GM12865 (cell line): Measurements from ENCODE around the gene CGB8.
"Not testable (repeated sequence)": the region's sequence is repeated elsewhere in the genome, so short reads cannot be mapped to it uniquely, and the experiment has no call there.

Experiments
- DNase-seq: peaks from one replicate; pipeline ENCODE4 v3.0.0; 2010; ENCODE audit warnings: low read depth
- H3K4me3 ChIP-seq: 2 replicates; pipeline ENCODE4 v1.5.1; 2011; ENCODE audit warnings: mild to moderate bottlenecking, low read depth, low read length, control low read depth
- TF ChIP-seq, protein P1 (sequence below): IDR thresholded peaks from 2 replicates; pipeline ENCODE4 v1.5.1; 2011; ENCODE audit warnings: low read length, control low read depth, low read depth, inconsistent platforms; ENCODE audit not compliant: insufficient read depth; ENCODE audit errors: missing control alignments

Gene CGB8

GRCh38 chr19:49019242-49019932 is 29.5 kb downstream of the CGB8 start:
- DNase-seq: peak; percentile 41
- no peak overlapping the region for H3K4me3 ChIP-seq
- TF ChIP-seq, protein P1, sequence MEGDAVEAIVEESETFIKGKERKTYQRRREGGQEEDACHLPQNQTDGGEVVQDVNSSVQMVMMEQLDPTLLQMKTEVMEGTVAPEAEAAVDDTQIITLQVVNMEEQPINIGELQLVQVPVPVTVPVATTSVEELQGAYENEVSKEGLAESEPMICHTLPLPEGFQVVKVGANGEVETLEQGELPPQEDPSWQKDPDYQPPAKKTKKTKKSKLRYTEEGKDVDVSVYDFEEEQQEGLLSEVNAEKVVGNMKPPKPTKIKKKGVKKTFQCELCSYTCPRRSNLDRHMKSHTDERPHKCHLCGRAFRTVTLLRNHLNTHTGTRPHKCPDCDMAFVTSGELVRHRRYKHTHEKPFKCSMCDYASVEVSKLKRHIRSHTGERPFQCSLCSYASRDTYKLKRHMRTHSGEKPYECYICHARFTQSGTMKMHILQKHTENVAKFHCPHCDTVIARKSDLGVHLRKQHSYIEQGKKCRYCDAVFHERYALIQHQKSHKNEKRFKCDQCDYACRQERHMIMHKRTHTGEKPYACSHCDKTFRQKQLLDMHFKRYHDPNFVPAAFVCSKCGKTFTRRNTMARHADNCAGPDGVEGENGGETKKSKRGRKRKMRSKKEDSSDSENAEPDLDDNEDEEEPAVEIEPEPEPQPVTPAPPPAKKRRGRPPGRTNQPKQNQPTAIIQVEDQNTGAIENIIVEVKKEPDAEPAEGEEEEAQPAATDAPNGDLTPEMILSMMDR: no peak

DNA sequence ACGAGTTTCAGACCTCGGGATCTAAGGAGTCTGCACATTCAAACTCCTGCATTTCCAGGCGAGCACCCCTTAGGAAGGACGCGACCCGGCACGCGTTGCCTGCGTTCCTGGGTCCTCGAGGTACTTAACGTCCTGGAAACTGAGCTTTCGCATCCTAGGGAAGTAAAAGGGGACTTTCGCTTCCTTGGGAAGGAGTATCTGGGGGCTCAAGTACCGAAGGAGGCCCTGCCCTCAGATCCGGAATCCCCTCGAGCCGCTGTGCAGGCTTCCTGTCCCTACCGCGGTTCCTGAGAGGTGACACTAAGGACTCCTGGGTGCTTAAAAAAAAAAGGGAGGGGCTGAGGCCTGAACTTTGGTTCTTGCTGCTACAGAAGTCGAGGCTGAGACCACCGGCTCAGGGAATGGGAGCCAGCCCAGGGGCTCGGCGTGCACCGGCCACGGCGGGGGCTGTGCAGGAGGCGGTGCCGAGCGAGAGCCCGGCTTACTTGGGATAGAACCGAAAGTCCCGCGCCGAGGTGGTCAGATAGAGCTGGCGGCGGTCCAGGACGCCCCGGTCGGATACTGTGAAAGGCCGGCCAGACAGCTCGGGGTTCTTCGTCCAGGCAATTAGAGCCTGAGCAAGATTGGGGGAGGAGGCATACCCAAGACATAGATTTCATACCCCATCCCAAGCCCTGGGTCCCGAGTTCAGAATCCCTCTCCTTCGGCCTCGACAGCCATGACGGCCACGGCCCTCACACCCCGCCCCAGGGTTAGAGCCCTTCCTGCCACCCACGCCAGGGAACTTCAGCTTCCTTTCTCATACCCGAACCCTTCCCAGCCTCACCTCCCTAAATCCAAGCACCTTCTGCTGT is 30.3 kb downstream of the CGB8 start:
- peak overlapping the region; percentile 0 for H3K4me3 ChIP-seq
- not testable (repeated sequence) for DNase-seq

- H3K4me3 ChIP-seq: peak overlapping the region; percentile 0
- TF ChIP-seq, protein P1: peak; percentile 57
These were observed 31.1 kb downstream of the CGB8 start for GRCh38 chr19:49017666-49018351.

DNA sequence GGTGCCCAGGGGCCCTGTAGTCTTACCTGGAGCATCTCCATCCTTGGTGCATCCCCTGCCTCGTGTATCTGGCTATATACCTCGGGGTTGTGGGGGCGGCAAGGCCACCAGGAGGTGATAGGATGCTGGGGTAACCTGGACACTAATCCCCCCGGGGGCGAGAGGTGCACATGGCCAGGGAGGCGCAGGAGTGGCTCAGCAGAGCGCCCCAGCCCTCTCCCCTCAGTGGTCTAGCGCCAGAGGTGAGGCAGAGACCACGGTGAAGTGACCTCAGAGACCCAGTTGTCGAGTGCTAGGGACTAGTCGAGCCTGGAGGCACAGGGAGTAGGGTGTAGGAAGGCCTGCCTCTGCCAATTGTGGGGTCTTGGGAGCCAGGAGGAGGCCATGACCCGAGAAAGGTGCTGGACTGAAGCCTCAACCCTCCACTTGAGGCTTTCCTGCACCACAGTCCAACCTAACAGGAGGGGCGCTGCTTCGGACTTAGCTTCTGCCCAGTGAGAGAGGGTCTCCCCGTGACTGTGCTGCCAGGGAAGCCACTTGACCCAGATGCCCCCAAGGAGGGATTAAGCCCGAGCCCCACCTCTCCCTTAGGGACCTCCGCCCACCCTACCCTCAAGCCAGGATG is 31.8 kb downstream of the CGB8 start, which contains the start of gene LHB:
Gene LHB (minus strand): TSS at position 51 of the 625 bp plus-strand sequence. CDS start 10 bp downstream, at position 41.
- TF ChIP-seq, protein P1: no peak
- H3K4me3 ChIP-seq: peak within 1 kb of the TSS; percentile 0
- DNase-seq: no peak

More at GRCh38 chr19:49017666-49018351, 31.1 kb downstream of the CGB8 start:
- DNase-seq: peak; percentile 64

DNA sequence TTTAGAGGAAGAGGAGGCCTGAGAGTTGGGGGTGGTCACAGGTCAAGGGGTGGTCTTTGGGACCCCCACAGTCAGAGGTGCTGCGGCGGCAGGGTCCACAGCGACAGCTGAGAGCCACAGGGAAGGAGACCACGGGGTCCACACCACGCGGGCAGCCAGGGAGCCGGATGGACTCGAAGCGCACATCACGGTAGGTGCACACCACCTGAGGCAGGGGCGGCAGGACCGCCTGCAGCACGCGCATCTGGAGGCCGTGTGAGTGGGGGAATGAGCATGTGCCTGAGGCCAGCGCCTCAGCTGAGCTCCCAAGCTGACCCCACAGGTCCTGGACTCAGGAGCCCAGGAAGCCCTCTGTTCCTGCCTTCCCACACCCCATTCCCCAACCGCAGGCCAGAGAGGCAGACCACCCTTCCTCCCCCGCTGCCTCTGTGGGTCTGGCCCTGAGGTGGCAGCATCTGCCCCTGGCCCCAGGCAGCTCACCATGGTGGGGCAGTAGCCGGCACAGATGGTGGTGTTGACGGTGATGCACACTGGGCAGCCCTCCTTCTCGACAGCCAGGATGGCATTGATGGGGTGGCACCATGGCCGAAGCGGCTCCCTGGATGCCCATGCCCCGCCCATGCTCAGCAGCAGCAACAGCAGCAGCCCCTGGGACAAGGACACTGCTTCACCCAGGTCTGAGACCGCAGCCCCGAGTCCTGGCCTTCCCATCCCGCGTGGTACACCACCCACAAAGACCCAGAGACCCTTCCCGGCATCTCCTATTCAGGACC is 32.7 kb downstream of the CGB8 start:
- TF ChIP-seq, protein P1: no peak
- no peak overlapping the region for H3K4me3 ChIP-seq
- no peak for DNase-seq

GRCh38 chr19:49014870-49015255 is 34.0 kb downstream of the CGB8 start:
- no peak for DNase-seq
- no peak overlapping the region for H3K4me3 ChIP-seq
- TF ChIP-seq, protein P1: no peak
